Measurements from ENCODE around the gene TEDDM1. TPM values are rescaled to one million over a fixed set of nuclear protein-coding genes. Genes with fewer than 3 reads are reported as not detected.

TEDDM1 gene
- polyA plus RNA-seq, 1 donor from 2014 or later: not detected

DNA sequence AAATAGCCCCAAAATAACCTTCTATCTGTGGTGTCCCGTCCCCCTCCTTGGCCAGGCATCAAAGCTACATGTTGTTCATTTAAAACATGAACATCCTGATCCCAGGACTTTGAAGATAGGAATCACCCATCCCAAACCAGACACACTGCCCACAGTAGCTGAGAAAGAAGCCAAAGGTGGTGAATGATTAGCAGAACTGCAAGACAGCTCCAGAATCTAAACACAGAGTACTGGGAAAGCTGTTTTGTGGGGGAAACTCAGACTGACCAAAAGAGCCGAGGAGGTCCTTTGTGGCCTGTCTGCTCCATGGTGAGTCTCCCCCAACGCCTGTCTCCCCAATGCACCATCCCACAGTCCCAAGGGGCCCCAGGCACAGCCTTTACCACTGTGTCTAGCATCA lies 7.3 kb upstream of the TEDDM1 start:
- Histone ChIP-seq H3K36me3 (ENCODE audit: insufficient read depth, low read length) (no peaks in the 10 kb centered on the region), H3K79me2 (replicated peaks; ENCODE audit: insufficient read depth, low read length) (no peaks in the 10 kb centered on the region), H3K9ac (ENCODE audit: low read length) (no peak overlapping the region)

DNA sequence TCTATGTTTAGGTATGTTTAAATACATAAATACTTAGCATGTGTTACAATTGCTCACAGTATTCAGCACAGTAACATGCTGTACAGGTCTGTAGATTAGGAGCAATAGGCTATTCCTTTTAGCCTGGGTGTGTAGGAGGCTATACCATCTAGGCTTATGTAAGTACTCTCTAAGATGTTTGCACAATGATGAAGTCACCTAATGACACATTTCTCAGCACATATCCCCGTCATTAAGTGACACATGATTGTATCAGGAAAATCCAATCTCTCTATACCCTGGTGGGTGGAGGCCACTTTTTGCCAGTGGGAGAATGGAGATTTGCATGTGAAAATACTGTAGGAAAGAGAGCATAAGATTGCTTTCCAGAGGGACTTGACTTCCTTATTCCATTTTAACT lies 5.5 kb upstream of the TEDDM1 start:
- Histone ChIP-seq H2AFZ (ENCODE audit: low read depth, low read length) (no peak overlapping the region), H3K9me3 (ENCODE audit: low read length) (no peaks in the 10 kb centered on the region), H3F3A (ENCODE audit: insufficient read depth, low read length, poor library complexity, severe bottlenecking) (no peaks in the 10 kb centered on the region), H3K4me3 (ENCODE audit: low read length) (no peak overlapping the region), H3K27ac (ENCODE audit: low read length) (no peak overlapping the region), H4K20me1 (ENCODE audit: insufficient read depth) (no peaks in the 10 kb centered on the region), H3K79me2 (replicated peaks; ENCODE audit: insufficient read depth, low read length) (no peaks in the 10 kb centered on the region), H3K4me2 (ENCODE audit: low read length) (no peak overlapping the region), H3K27me3 (ENCODE audit: insufficient read depth, low read depth, low read length) (no peaks in the 10 kb centered on the region), H3K9me2 (ENCODE audit: insufficient read depth, low read length) (no peaks in the 10 kb centered on the region), H3K9ac (ENCODE audit: low read length) (no peak overlapping the region), H3K36me3 (ENCODE audit: insufficient read depth, low read length) (no peaks in the 10 kb centered on the region)
- TF ChIP-seq TAF1 (IDR thresholded peaks at IDR 0.05; ENCODE audit: low read depth) (no peak), RAD21 (conservative IDR thresholded peaks at IDR 0.05) (no peak), EZH2 (IDR thresholded peaks at IDR 0.05; ENCODE audit: borderline replicate concordance, insufficient read depth, low read length, poor library complexity, severe bottlenecking) (no peak), EP300 (conservative IDR thresholded peaks at IDR 0.05; ENCODE audit: poor library complexity, severe bottlenecking) (no peak), POLR2AphosphoS5 (IDR thresholded peaks at IDR 0.05) (no peak), SMC3 (conservative IDR thresholded peaks at IDR 0.05; ENCODE audit: poor library complexity) (no peak), MXI1 (conservative IDR thresholded peaks at IDR 0.05; ENCODE audit: poor library complexity, severe bottlenecking) (no peak)
- TF ChIP-seq, protein P1, sequence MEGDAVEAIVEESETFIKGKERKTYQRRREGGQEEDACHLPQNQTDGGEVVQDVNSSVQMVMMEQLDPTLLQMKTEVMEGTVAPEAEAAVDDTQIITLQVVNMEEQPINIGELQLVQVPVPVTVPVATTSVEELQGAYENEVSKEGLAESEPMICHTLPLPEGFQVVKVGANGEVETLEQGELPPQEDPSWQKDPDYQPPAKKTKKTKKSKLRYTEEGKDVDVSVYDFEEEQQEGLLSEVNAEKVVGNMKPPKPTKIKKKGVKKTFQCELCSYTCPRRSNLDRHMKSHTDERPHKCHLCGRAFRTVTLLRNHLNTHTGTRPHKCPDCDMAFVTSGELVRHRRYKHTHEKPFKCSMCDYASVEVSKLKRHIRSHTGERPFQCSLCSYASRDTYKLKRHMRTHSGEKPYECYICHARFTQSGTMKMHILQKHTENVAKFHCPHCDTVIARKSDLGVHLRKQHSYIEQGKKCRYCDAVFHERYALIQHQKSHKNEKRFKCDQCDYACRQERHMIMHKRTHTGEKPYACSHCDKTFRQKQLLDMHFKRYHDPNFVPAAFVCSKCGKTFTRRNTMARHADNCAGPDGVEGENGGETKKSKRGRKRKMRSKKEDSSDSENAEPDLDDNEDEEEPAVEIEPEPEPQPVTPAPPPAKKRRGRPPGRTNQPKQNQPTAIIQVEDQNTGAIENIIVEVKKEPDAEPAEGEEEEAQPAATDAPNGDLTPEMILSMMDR (IDR thresholded peaks at IDR 0.05; ENCODE audit: poor library complexity, severe bottlenecking): no peak
- TF ChIP-seq, protein P2, sequence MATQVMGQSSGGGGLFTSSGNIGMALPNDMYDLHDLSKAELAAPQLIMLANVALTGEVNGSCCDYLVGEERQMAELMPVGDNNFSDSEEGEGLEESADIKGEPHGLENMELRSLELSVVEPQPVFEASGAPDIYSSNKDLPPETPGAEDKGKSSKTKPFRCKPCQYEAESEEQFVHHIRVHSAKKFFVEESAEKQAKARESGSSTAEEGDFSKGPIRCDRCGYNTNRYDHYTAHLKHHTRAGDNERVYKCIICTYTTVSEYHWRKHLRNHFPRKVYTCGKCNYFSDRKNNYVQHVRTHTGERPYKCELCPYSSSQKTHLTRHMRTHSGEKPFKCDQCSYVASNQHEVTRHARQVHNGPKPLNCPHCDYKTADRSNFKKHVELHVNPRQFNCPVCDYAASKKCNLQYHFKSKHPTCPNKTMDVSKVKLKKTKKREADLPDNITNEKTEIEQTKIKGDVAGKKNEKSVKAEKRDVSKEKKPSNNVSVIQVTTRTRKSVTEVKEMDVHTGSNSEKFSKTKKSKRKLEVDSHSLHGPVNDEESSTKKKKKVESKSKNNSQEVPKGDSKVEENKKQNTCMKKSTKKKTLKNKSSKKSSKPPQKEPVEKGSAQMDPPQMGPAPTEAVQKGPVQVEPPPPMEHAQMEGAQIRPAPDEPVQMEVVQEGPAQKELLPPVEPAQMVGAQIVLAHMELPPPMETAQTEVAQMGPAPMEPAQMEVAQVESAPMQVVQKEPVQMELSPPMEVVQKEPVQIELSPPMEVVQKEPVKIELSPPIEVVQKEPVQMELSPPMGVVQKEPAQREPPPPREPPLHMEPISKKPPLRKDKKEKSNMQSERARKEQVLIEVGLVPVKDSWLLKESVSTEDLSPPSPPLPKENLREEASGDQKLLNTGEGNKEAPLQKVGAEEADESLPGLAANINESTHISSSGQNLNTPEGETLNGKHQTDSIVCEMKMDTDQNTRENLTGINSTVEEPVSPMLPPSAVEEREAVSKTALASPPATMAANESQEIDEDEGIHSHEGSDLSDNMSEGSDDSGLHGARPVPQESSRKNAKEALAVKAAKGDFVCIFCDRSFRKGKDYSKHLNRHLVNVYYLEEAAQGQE (IDR thresholded peaks at IDR 0.05; ENCODE audit: borderline replicate concordance): no peak

More for the DNA sequence above, 7.3 kb upstream of the TEDDM1 start:
- Histone ChIP-seq H3K4me3 (ENCODE audit: low read length) (no peak overlapping the region), H3K27me3 (ENCODE audit: insufficient read depth, low read depth, low read length) (no peaks in the 10 kb centered on the region), H3K4me2 (ENCODE audit: low read length) (no peak overlapping the region), H4K20me1 (ENCODE audit: insufficient read depth) (no peaks in the 10 kb centered on the region), H3K9me2 (ENCODE audit: insufficient read depth, low read length) (no peaks in the 10 kb centered on the region), H3K27ac (ENCODE audit: low read length) (no peak overlapping the region), H3F3A (ENCODE audit: insufficient read depth, low read length, poor library complexity, severe bottlenecking) (no peaks in the 10 kb centered on the region), H2AFZ (ENCODE audit: low read depth, low read length) (no peak overlapping the region), H3K9me3 (ENCODE audit: low read length) (no peaks in the 10 kb centered on the region)
- TF ChIP-seq, protein P2 (IDR thresholded peaks at IDR 0.05; ENCODE audit: borderline replicate concordance): no peak
- TF ChIP-seq EZH2 (IDR thresholded peaks at IDR 0.05; ENCODE audit: borderline replicate concordance, insufficient read depth, low read length, poor library complexity, severe bottlenecking): no peak
- no peak for TF ChIP-seq SMC3 (conservative IDR thresholded peaks at IDR 0.05; ENCODE audit: poor library complexity)
- TF ChIP-seq, protein P1 (IDR thresholded peaks at IDR 0.05; ENCODE audit: poor library complexity, severe bottlenecking): no peak
- TF ChIP-seq RAD21 (conservative IDR thresholded peaks at IDR 0.05): no peak
- TF ChIP-seq MXI1 (conservative IDR thresholded peaks at IDR 0.05; ENCODE audit: poor library complexity, severe bottlenecking): no peak
- no peak for TF ChIP-seq EP300 (conservative IDR thresholded peaks at IDR 0.05; ENCODE audit: poor library complexity, severe bottlenecking)
- TF ChIP-seq POLR2AphosphoS5 (IDR thresholded peaks at IDR 0.05): no peak
- no peak for TF ChIP-seq TAF1 (IDR thresholded peaks at IDR 0.05; ENCODE audit: low read depth)
